SK-MEL-5 (cell line): ENCODE measurements around the gene EXOC6B. TPM values are rescaled to one million over a fixed set of nuclear protein-coding genes. Genes with fewer than 3 reads are reported as not detected.

ENCODE experiments used
- DNase-seq: peaks from one replicate; pipeline ENCODE4 v3.0.0-alpha.2; 2016; ENCODE audit warnings: low read depth, low spot score
- in situ Hi-C: cut with HindIII; loops from 2 replicates; pipeline ENCODE4 v1.10.0; 2016; ENCODE audit warnings: low sequenced_read_pairs, high pct_unique_total_duplicates, low pct_unique_long_range_greater_than_20kb
- total RNA-seq: library from RNA; depleted of rRNA; stranded (reverse); fragments of >200 nt; shearing (Covaris generic); gene quantifications from 2 replicates; pipeline ENCODE4 v1.2.3, GENCODE V29; 2014

EXOC6B gene
- total RNA-seq, 1 experiment from 2014 or later = 20.0 TPM

GRCh38 chr2:72757177-72757775, 68.6 kb downstream of the EXOC6B start:
- DNase-seq = no peak
- in situ Hi-C loops = no loop called here

- no peak for DNase-seq
- in situ Hi-C loops = no loop called here
Measured at GRCh38 chr2:72755647-72756423, 70.0 kb downstream of the EXOC6B start.

GRCh38 chr2:72754628-72755320, 71.1 kb downstream of the EXOC6B start:
- DNase-seq = no peak
- in situ Hi-C loops = no loop called here

- in situ Hi-C loops = no loop called here
- DNase-seq = no peak
Measured at GRCh38 chr2:72750977-72751639, 74.7 kb downstream of the EXOC6B start.

GRCh38 chr2:72750466-72750865, 75.4 kb downstream of the EXOC6B start:
- no peak for DNase-seq
- in situ Hi-C loops = no loop called here

GRCh38 chr2:72747344-72747743, 78.5 kb downstream of the EXOC6B start:
- in situ Hi-C loops = no loop called here
- no peak for DNase-seq

- in situ Hi-C loops = no loop called here
- DNase-seq = peak; percentile 77
Measured at GRCh38 chr2:72745679-72746368, 80.0 kb downstream of the EXOC6B start.

GRCh38 chr2:72744049-72744448, 81.8 kb downstream of the EXOC6B start:
- DNase-seq = no peak
- in situ Hi-C loops = no loop called here

- DNase-seq = no peak
- in situ Hi-C loops = no loop called here
Measured at GRCh38 chr2:72743481-72743880, 82.4 kb downstream of the EXOC6B start.

- in situ Hi-C loops = no loop called here
- no peak for DNase-seq
Measured at GRCh38 chr2:72738096-72738495, 87.7 kb downstream of the EXOC6B start.

- no peak for DNase-seq
- in situ Hi-C loops = no loop called here
Measured at GRCh38 chr2:72734432-72734831, 91.4 kb downstream of the EXOC6B start.

- DNase-seq = no peak
- in situ Hi-C loops = no loop called here
Measured at GRCh38 chr2:72731116-72731515, 94.7 kb downstream of the EXOC6B start.

- no peak for DNase-seq
- in situ Hi-C loops = no loop called here
Measured at GRCh38 chr2:72727356-72727755, 98.5 kb downstream of the EXOC6B start.

- in situ Hi-C loops = no loop called here
Measured at GRCh38 chr2:72723769-72724370, 102.0 kb downstream of the EXOC6B start.

GRCh38 chr2:72722492-72723070, 103.3 kb downstream of the EXOC6B start:
- DNase-seq = no peak
- in situ Hi-C loops = no loop called here

More at GRCh38 chr2:72723769-72724370, 102.0 kb downstream of the EXOC6B start:
- DNase-seq = no peak

GRCh38 chr2:72719416-72719815, 106.4 kb downstream of the EXOC6B start:
- in situ Hi-C loops = no loop called here
- no peak for DNase-seq

GRCh38 chr2:72718876-72719275, 107.0 kb downstream of the EXOC6B start:
- DNase-seq = no peak
- in situ Hi-C loops = no loop called here
